Measurements from ENCODE around the gene USP6NL.

USP6NL gene

GRCh38 chr10:11404901-11405300 is 206.5 kb downstream of the USP6NL start:
- peak; percentile 9 for DNase-seq

All from NCI-H2171 treated with DMSO at 0.1 percent for 48 hours (cell line).